Kidney (tissue), 2 donors: ENCODE data around the gene TBCE. TPM values are rescaled to one million over a fixed set of nuclear protein-coding genes. Genes with fewer than 3 reads are reported as not detected.

Experiments used
- polyA plus RNA-seq: library from polyadenylated mRNA; stranded (reverse); fragments of 350-450 nt; fragmentation: Illumina TruSeq; extraction: RNeasy Lipid Tissue Mini Kit (QIAGEN cat#74804); gene quantifications from one replicate; pipeline ENCODE4 v1.2.3, GENCODE V29; 2014; ENCODE audit warnings: low read depth, low replicate concordance; ENCODE audit not compliant: insufficient read depth
- total RNA-seq: library from RNA; stranded (reverse); fragmentation: NEBNext Ultra II Directional; extraction: Animal tissue kit (Norgen Biotek cat#: 25700); gene quantifications from one replicate; pipeline ENCODE4 v1.2.1, GENCODE V29; 2021
- donor health status: DM: yes; HTN: yes; CAD: no.

TBCE gene
- total and polyA plus RNA-seq, 2 donors from 2014 or later = 15.1 to 22.6 TPM

Other genes with a start within 250 kb of the TBCE start
- 102 TPM for gene TOMM20, start 238.6 kb upstream of the TBCE start, total RNA-seq
- 96.4 TPM for gene TOMM20, start 238.6 kb upstream of the TBCE start, polyA plus RNA-seq
- gene RBM34, start 206.2 kb upstream of the TBCE start, total RNA-seq = 65.8 TPM
- gene RBM34, start 206.2 kb upstream of the TBCE start, polyA plus RNA-seq = 68.9 TPM
- 50.3 TPM for gene ARID4B, start 39.2 kb upstream of the TBCE start, total RNA-seq
- gene ARID4B, start 39.2 kb upstream of the TBCE start, polyA plus RNA-seq = 6.6 TPM
- gene GGPS1, start 38.9 kb upstream of the TBCE start, total RNA-seq = 39.0 TPM
- gene GGPS1, start 38.9 kb upstream of the TBCE start, polyA plus RNA-seq = 38.3 TPM
- 14.4 TPM for gene B3GALNT2, start 137.0 kb downstream of the TBCE start, total RNA-seq
- 2.0 TPM for gene B3GALNT2, start 137.0 kb downstream of the TBCE start, polyA plus RNA-seq